Measurements from ENCODE around the gene HHATL. TPM values are rescaled to one million over a fixed set of nuclear protein-coding genes. Genes with fewer than 3 reads are reported as not detected.

The HHATL gene
- total RNA-seq, 1 experiment from 2014 or later = 0.92 TPM

DNA sequence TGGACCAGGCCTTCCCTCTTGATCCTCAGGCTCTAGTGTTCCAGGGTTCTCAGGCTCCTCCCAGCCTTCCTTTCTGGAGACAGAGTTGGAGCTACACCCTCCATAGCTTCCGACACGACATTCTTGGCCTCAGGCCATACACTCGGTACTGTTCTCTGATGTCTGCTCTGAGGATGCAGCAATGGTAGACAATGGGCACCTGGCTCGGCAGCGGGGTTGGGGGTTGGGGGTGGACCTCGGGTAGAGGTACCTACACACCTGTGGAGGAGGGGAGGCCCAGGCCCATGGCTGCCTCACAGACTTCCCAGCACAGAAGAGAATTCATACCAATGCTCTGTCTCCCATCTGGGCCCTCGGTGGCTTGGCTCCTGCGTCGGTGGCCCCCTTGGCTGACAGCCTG lies 49.0 kb upstream of the HHATL start:
- Mint-ChIP-seq H3K27ac (no peak overlapping the region), H3K4me3 (no peak overlapping the region), H3K36me3 (no peaks in the 10 kb centered on the region), H3K9me3 (no peaks in the 10 kb centered on the region), H3K4me1 (peaks cover 8% of the 10 kb centered on the region), H3K27me3 (ENCODE audit: low read depth) (no peaks in the 10 kb centered on the region; the same call in 1 of the 2 replicates)
- TF ChIP-seq ARID4B (CRISPR knock-in tag; IDR thresholded peaks at IDR 0.05; ENCODE audit: borderline replicate concordance) = no peak
- TF ChIP-seq CTCF (IDR thresholded peaks at IDR 0.05) = no peak
- TF ChIP-seq FOXP1 (CRISPR knock-in tag; IDR thresholded peaks at IDR 0.05; ENCODE audit: borderline replicate concordance) = no peak
- TF ChIP-seq ZNF532 (CRISPR knock-in tag; IDR thresholded peaks at IDR 0.05; ENCODE audit: borderline replicate concordance) = no peak
- TF ChIP-seq ZNF232 (CRISPR knock-in tag; IDR thresholded peaks at IDR 0.05) = no peak
- TF ChIP-seq NR3C1 (CRISPR knock-in tag; conservative IDR thresholded peaks at IDR 0.05; ENCODE audit: low read depth) = no peak
- no peak for TF ChIP-seq IRF1 (CRISPR knock-in tag; IDR thresholded peaks at IDR 0.05)
- no peak for TF ChIP-seq ATF3 (CRISPR knock-in tag; conservative IDR thresholded peaks at IDR 0.05)
- no peak for TF ChIP-seq ATF1 (CRISPR knock-in tag; IDR thresholded peaks at IDR 0.05)
- no peak for TF ChIP-seq SOX15 (CRISPR knock-in tag; IDR thresholded peaks at IDR 0.05)
- ChIA-PET POLR2A (no interaction called here), CTCF (interaction anchor here (0.6 to 2.0 kb wide), 4 partner anchors 7 to 165 kb away, joined by 3 to 8 read pairs (median 4); no protein-coding TSS in a partner anchor)
- ATAC-seq (no peak), DNase-seq (ENCODE audit: low spot score) (no peak)

- H3K4me1 Mint-ChIP-seq = peaks cover 14% of the 10 kb centered on the region
- DNase-seq (ENCODE audit: low spot score) (no peak), ATAC-seq (no peak)
- TF ChIP-seq, protein P1, sequence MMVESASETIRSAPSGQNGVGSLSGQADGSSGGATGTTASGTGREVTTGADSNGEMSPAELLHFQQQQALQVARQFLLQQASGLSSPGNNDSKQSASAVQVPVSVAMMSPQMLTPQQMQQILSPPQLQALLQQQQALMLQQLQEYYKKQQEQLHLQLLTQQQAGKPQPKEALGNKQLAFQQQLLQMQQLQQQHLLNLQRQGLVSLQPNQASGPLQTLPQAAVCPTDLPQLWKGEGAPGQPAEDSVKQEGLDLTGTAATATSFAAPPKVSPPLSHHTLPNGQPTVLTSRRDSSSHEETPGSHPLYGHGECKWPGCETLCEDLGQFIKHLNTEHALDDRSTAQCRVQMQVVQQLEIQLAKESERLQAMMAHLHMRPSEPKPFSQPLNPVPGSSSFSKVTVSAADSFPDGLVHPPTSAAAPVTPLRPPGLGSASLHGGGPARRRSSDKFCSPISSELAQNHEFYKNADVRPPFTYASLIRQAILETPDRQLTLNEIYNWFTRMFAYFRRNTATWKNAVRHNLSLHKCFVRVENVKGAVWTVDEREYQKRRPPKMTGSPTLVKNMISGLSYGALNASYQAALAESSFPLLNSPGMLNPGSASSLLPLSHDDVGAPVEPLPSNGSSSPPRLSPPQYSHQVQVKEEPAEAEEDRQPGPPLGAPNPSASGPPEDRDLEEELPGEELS (CRISPR knock-in tag; IDR thresholded peaks at IDR 0.05) = no peak
- TF ChIP-seq FOXK1 (CRISPR knock-in tag; IDR thresholded peaks at IDR 0.05) (no peak), USF2 (CRISPR knock-in tag; IDR thresholded peaks at IDR 0.05) (no peak), SMAD4 (CRISPR knock-in tag; IDR thresholded peaks at IDR 0.05) (no peak), ATF1 (CRISPR knock-in tag; IDR thresholded peaks at IDR 0.05) (no peak), HMGA2 (CRISPR knock-in tag; IDR thresholded peaks at IDR 0.05) (no peak)
- TF ChIP-seq, protein P2, sequence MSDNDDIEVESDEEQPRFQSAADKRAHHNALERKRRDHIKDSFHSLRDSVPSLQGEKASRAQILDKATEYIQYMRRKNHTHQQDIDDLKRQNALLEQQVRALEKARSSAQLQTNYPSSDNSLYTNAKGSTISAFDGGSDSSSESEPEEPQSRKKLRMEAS (CRISPR knock-in tag; IDR thresholded peaks at IDR 0.05) = no peak
- TF ChIP-seq, protein P3, sequence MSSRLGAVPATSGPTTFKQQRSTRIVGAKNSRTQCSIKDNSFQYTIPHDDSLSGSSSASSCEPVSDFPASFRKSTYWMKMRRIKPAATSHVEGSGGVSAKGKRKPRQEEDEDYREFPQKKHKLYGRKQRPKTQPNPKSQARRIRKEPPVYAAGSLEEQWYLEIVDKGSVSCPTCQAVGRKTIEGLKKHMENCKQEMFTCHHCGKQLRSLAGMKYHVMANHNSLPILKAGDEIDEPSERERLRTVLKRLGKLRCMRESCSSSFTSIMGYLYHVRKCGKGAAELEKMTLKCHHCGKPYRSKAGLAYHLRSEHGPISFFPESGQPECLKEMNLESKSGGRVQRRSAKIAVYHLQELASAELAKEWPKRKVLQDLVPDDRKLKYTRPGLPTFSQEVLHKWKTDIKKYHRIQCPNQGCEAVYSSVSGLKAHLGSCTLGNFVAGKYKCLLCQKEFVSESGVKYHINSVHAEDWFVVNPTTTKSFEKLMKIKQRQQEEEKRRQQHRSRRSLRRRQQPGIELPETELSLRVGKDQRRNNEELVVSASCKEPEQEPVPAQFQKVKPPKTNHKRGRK (CRISPR knock-in tag; IDR thresholded peaks at IDR 0.05; ENCODE audit: borderline replicate concordance) = no peak
- no peaks in the 10 kb centered on the region; the same call in 1 of the 2 replicates for H3K27me3 Mint-ChIP-seq (ENCODE audit: low read depth)
- no peaks in the 10 kb centered on the region for H3K9me3 Mint-ChIP-seq
- no peaks in the 10 kb centered on the region for H3K36me3 Mint-ChIP-seq
- ChIA-PET CTCF (interaction anchor here (0.6 to 2.2 kb wide), 18 partner anchors 10 to 178 kb away, joined by 3 to 32 read pairs (median 8); partner anchors contain the start of genes HHATL, NKTR, SEC22C and ZBTB47), POLR2A (no interaction called here)
- H3K27ac Mint-ChIP-seq = no peak overlapping the region
- H3K4me3 Mint-ChIP-seq = no peak overlapping the region
These were observed 48.2 kb upstream of the HHATL start for GRCh38 chr3:42750834-42751233.
